ENCODE data around the gene PDE5A.
"Not testable (repeated sequence)": the region's sequence is repeated elsewhere in the genome, so short reads cannot be mapped to it uniquely, and the experiment has no call there.

PDE5A gene

DNA sequence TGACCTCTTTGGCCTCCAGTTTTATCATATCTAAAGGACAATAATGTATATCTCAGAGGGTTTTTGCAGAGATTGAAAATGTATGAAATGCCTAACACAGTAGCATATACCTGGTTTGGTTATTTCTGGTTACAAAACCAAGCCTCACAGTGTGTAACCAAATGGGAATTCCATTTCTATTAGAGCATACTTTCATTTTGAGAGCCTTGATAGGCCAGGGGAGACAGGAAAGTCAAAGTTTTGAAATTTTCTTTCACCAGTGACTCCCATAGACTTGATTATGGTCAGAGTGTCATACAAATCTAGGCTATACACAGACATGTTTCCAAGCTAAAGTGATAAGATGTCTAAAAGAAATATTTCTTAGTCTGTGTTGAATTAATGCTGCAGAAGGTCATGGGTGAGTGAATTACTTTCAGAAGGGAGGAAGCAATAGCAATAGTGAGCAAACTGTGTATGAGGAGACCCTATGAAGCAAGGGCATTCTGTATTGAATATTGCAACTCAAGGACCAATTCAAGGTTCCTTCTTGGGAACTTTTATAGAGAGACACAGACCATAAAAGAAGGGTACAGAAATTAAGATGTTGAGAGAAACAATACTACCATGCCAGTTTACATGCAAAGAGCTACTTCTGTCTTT is 151.1 kb downstream of the PDE5A start:
- no peak for DNase-seq (ENCODE audit: low read depth, low spot score)
- ChIA-PET CTCF (interaction anchor here (0.7 to 2.8 kb wide), 4 partner anchors 12 to 164 kb away, joined by 3 to 13 read pairs (median 4); no protein-coding TSS in a partner anchor), POLR2A (no interaction called here)
- TF ChIP-seq, protein P1, sequence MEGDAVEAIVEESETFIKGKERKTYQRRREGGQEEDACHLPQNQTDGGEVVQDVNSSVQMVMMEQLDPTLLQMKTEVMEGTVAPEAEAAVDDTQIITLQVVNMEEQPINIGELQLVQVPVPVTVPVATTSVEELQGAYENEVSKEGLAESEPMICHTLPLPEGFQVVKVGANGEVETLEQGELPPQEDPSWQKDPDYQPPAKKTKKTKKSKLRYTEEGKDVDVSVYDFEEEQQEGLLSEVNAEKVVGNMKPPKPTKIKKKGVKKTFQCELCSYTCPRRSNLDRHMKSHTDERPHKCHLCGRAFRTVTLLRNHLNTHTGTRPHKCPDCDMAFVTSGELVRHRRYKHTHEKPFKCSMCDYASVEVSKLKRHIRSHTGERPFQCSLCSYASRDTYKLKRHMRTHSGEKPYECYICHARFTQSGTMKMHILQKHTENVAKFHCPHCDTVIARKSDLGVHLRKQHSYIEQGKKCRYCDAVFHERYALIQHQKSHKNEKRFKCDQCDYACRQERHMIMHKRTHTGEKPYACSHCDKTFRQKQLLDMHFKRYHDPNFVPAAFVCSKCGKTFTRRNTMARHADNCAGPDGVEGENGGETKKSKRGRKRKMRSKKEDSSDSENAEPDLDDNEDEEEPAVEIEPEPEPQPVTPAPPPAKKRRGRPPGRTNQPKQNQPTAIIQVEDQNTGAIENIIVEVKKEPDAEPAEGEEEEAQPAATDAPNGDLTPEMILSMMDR (IDR thresholded peaks at IDR 0.05; ENCODE audit: insufficient read depth, low read length, missing control alignments): no peak
- no peak overlapping the region for H3K4me3 ChIP-seq (ENCODE audit: low read depth, low read length)

DNA sequence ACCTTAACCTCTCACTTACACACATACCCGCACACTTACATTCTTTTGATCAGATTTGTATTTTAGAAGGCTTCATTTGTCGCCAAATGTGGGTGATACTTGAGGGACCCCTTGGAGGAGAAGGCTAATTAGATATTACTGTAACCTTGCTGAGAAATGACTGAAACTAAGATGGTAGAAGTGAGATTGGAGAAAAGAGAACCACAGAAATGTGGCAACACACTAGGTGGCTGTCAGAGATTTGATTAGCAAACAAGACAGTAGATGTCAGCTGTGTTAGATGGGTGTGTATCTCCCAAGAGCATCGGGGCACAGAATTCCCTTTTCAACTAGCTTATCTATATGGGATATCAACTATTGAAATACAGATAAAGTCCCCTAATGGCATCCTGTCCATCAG is 157.3 kb downstream of the PDE5A start:
- DNase-seq (ENCODE audit: low read depth, low spot score): no peak
- ChIA-PET CTCF (interaction anchor here (1.6 kb wide), 2 partner anchors 22 to 158 kb away, joined by 3 to 5 read pairs; no protein-coding TSS in a partner anchor), POLR2A (no interaction called here)
- TF ChIP-seq, protein P1 (IDR thresholded peaks at IDR 0.05; ENCODE audit: insufficient read depth, low read length, missing control alignments): no peak
- no peak overlapping the region for H3K4me3 ChIP-seq (ENCODE audit: low read depth, low read length)

DNA sequence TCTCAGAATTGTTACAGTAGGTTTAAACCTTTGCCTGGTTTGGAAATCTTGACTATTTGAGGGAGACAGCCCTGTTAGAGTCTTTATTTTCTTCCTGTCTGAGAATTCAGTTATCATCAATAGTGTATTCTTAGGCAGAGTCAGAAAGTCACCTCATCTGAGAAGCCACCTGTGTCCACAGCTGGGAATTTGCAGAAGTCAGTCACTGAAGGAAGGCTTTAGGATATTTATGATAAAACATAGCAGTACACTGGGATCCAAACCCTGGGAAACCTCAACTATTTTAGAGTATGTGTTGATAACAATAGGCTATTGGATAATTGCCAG is 157.9 kb downstream of the PDE5A start:
- CTCF ChIA-PET; DNase-seq (ENCODE audit: low read depth, low spot score); H3K4me3 ChIP-seq (ENCODE audit: low read depth, low read length): not testable (repeated sequence)
- POLR2A ChIA-PET: interaction anchor here (0.7 kb wide), 1 partner anchor 638 kb away, joined by 3 read pairs; no protein-coding TSS in a partner anchor

DNA sequence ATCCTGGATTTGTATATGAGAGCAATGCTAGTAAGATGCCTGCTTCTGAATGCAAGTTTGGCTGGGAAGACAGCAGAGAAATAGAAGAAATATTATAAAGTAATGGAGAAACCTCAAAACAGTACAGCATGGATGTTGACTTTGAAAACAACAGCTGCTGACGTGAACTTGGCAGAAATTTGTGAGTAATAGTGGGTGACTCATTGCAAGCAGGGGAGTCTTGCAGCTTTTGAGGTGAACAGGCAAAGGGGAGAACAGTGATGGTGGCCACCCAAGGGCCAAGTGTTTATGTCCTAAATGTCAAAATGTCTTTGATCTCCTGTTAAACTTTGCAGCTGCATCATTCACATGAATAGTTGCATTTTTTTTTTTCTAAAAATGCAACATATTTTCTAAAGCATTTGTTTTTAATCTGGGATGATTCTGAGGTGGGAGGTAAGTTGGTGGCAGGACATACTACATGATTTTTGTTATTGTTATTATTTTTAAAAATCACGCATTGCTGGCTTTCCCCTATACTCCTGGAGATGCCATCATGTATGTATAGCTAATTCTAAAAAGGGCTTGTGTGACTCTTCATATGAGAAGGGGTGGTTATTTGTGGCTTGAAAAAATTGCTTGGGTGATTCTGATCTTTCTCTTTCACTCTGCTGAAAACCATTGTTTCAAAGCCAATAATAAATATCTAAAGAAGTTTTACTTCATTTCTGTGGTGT is 158.4 kb downstream of the PDE5A start:
- ChIA-PET CTCF (interaction anchor here (1.5 kb wide), 1 partner anchor 158 kb away, joined by 3 read pairs; no protein-coding TSS in a partner anchor), POLR2A (interaction anchor here (0.7 kb wide), 1 partner anchor 638 kb away, joined by 3 read pairs; no protein-coding TSS in a partner anchor)
- not testable (repeated sequence) for H3K4me3 ChIP-seq (ENCODE audit: low read depth, low read length); DNase-seq (ENCODE audit: low read depth, low spot score)

DNA sequence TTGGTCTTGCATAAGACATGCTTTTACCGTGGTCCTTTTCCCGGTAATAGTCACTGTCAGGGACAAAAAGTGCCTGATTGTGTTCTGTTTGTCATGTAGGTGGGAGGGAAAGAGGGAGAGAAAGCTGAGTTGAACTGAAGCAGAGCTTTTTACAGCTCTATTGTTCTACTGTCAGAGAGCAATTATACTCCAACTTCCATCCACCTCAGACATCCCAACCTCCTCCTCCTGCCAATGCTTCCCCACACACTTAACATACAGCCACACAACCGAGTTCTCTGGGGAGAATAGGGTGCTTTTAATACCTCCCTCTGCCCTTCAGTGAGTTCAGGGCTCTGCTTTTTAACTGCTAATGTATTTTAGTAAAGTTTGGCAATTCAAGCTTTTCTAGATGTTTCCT is 159.6 kb downstream of the PDE5A start:
- DNase-seq (ENCODE audit: low read depth, low spot score); POLR2A ChIA-PET; H3K4me3 ChIP-seq (ENCODE audit: low read depth, low read length): not testable (repeated sequence)
- CTCF ChIA-PET: interaction anchor here (1.5 kb wide), 1 partner anchor 159 kb away, joined by 3 read pairs; no protein-coding TSS in a partner anchor

DNA sequence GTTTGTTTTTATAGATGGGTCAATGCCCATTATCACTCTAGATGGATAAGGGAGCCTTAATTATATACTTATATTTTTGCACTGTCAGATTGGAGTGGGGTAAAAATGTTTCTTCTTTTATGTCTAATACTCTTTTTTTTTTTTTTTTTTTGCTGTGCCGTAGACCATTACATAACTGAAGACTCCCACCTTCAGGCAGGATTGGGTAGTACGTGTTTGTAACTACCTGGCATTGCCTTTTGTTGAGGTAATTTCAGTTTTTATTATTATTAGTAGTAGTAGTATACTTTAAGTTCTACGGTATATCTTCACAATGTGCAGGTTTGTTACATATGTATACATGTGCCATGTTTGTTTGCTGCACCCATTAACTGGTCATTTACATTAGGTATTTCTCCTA is 165.9 kb downstream of the PDE5A start:
- DNase-seq (ENCODE audit: low read depth, low spot score); H3K4me3 ChIP-seq (ENCODE audit: low read depth, low read length); CTCF ChIA-PET; POLR2A ChIA-PET: not testable (repeated sequence)

DNA sequence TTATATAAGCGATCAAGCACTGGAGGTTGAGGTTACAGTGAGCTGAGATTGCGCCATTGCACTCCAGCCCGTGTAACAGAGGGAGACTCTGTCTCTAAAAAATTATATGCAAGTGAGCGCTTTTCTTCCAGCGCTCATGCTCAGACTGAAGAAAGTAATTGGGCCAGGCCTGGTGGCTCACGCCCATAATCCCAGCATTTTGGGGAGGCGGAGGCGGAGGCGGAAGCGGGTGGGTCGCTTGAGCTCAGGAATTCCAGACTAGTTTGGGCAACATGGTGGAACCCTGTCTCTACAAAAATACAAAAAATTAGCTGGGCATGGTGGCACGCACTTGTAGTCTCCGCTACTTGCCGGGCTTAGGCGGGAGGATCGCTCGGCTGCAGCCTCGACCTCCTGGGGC is 172.9 kb downstream of the PDE5A start:
- DNase-seq (ENCODE audit: low read depth, low spot score); POLR2A ChIA-PET; CTCF ChIA-PET: not testable (repeated sequence)
- H3K4me3 ChIP-seq (ENCODE audit: low read depth, low read length): peak overlapping the region; percentile 44

DNA sequence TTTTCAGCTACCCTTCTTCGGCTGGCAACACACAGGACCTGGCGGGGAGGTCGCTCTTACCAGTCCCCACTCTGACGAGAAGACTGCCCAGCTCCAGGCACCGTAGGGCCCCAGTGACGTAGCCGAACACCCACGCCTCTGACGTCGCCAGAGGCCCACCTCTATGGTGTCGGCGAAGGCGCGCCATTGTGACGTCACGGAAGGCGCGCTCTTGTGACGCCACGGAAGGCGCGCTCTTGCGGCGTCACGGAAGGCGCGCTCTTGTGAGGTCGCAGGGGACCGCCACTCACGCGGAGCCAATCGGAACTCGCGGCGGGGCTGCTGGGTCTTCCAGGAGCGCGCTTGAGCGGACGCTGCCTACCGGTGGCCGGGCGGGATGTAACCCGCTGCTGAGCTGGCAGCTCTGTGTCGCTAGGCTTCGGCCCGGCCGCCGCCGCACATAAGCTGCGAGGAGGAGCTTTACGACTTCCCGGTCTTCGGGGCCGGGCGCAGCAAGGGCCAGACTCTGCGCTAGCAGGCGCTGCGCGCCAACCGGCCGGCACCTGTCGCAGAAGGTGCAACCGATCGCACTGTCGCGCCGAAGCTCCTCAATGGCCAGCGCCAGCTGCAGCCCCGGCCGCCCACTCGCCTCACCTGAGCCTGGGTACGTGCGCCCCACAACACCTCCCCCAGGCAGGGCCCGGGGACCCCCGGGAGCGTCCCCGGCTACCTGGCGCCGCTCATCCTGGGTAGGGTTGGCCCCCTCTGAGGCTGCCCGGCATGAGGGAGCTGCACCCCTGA is 173.9 kb downstream of the PDE5A start:
- TF ChIP-seq, protein P1 (IDR thresholded peaks at IDR 0.05; ENCODE audit: insufficient read depth, low read length, missing control alignments): peak; percentile 25
- peak overlapping the region; percentile 74 for H3K4me3 ChIP-seq (ENCODE audit: low read depth, low read length)
- DNase-seq (ENCODE audit: low read depth, low spot score): peak; percentile 92
- CTCF ChIA-PET: not testable (repeated sequence)
- POLR2A ChIA-PET: interaction anchor here (1.1 kb wide), 1 partner anchor 155 kb away, joined by 6 read pairs; a partner anchor contains a TSS

DNA sequence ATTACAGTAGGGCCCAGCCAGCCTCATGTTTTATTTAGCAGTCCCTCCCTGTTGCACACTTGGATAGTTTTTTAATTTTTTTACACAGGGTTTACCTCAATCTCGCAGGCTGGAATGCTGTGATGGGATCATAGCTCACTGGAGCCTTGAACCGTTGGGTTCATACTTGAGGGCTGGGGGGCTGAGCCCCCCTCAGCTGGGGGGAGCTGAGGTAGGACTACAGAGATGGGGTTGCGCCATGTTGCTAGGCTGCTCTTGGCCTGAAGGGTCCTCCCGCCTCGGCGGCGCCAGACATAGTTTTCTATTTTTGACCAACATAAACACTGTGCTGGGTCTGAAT is 174.5 kb downstream of the PDE5A start:
- CTCF ChIA-PET; DNase-seq (ENCODE audit: low read depth, low spot score): not testable (repeated sequence)
- POLR2A ChIA-PET: interaction anchor here (1.1 kb wide), 1 partner anchor 154 kb away, joined by 6 read pairs; a partner anchor contains a TSS
- H3K4me3 ChIP-seq (ENCODE audit: low read depth, low read length): peak overlapping the region; percentile 60

DNA sequence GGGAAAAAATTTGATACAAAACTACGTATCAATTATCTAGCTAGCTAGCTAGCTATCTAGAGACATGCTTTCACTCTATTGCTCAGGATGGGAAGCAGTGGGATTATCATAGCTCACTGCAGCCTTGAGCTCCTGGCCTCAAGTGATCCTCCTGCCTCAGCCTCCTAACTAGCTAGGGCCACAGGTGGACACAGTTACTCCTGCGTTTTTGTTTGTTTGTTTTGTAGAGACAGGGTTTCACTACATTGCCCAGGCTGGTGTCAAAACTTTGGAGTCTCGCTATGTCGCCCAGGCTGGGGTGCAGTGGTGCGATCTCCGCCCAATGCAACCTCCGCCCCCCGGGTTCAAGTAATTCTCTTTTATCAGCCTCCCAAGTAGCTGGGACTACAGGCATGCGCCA is 175.3 kb downstream of the PDE5A start:
- DNase-seq (ENCODE audit: low read depth, low spot score); POLR2A ChIA-PET; CTCF ChIA-PET; H3K4me3 ChIP-seq (ENCODE audit: low read depth, low read length): not testable (repeated sequence)

DNA sequence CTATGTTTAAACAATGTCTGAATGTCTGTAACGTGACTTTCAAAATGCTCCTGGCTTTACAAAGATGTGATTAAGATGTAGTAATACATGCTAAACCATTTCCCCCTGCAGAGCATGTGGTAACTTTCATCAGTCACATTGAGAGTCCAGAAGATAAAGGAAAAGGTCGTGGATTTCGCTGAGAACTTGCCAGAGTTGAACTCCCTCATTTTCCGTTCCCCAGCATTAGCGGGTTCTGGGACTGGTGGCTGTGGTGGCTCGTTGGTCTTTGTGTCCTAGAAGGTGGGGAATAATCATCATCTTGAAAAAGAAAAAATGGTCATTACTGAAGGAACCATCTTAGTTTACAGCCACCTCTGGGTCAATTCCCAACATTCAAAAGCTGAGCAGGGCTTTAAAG is 178.8 kb downstream of the PDE5A start:
- DNase-seq (ENCODE audit: low read depth, low spot score); POLR2A ChIA-PET; CTCF ChIA-PET; H3K4me3 ChIP-seq (ENCODE audit: low read depth, low read length): not testable (repeated sequence)
